ENCODE data around the gene IGSF21.

- TF ChIP-seq EZH2 (IDR thresholded peaks at IDR 0.05) (no peak), POLR2AphosphoS5 (IDR thresholded peaks at IDR 0.05; ENCODE audit: borderline replicate concordance, low read depth, low read length) (no peak)
Observed at GRCh38 chr1:18299441-18300338, 192.1 kb downstream of the IGSF21 start.

Measured in SK-N-MC (cell line).